Measurements from ENCODE around the gene MMP24.
"Not testable (repeated sequence)": the region's sequence is repeated elsewhere in the genome, so short reads cannot be mapped to it uniquely, and the experiment has no call there.

DNA sequence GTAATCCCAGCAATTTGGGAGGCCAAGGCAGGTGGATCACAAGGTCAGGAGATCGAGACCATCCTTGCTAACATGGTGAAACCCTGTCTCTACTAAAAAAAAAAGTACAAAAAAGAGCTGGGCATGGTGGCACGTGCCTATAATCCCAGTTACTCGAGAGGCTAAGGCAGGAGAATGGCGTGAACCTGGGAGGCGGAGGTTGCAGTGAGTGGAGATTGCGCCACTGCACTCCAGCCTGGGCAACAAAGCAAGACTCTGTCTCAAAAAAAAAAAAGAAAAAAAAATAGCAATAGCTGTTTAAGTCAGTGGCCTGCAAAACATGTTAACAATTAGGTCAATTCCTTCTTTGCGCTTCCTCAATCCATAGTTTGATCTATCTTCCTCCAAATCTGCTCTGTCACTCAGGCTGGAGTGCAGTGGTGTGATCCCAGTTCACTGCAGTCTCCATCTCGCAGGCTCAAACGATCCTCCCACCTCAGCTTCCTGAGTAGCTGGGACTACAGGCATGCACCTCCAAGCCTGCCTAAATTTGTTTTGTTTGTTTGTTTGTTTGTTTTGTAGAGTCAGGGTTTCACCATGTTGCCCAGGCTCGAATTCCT lies 39.7 kb upstream of the MMP24 start:
- TF ChIP-seq, protein P1, sequence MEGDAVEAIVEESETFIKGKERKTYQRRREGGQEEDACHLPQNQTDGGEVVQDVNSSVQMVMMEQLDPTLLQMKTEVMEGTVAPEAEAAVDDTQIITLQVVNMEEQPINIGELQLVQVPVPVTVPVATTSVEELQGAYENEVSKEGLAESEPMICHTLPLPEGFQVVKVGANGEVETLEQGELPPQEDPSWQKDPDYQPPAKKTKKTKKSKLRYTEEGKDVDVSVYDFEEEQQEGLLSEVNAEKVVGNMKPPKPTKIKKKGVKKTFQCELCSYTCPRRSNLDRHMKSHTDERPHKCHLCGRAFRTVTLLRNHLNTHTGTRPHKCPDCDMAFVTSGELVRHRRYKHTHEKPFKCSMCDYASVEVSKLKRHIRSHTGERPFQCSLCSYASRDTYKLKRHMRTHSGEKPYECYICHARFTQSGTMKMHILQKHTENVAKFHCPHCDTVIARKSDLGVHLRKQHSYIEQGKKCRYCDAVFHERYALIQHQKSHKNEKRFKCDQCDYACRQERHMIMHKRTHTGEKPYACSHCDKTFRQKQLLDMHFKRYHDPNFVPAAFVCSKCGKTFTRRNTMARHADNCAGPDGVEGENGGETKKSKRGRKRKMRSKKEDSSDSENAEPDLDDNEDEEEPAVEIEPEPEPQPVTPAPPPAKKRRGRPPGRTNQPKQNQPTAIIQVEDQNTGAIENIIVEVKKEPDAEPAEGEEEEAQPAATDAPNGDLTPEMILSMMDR (IDR thresholded peaks at IDR 0.05) = not testable (repeated sequence)
- not testable (repeated sequence) for TF ChIP-seq POLR2AphosphoS5 (IDR thresholded peaks at IDR 0.05)

Measured in prostate gland (tissue), 2 donors.